B cell (primary cell): Measurements from ENCODE around the gene LRRC32. TPM values are rescaled to one million over a fixed set of nuclear protein-coding genes. Genes with fewer than 3 reads are reported as not detected.

ENCODE experiments used
- ATAC-seq: fragments of 200-7000 bp; cut with Tn5 transposase; one replicate; pipeline ENCODE4 v1.10.0; 2021; ENCODE audit warnings: low read depth, mild to moderate bottlenecking, moderate number of reproducible peaks, moderate library complexity
- CTCF ChIA-PET: fragments of 350-600 bp; sonication (Branson Sonifier 250); formaldehyde crosslinking; loops from one replicate; lab custom pipeline; 2021; ENCODE audit warnings: antibody characterized with exemption, inconsistent platforms; lab: Charles Lee
- POLR2A ChIA-PET: fragments of 350-600 bp; sonication (Branson Sonifier 250); formaldehyde crosslinking; loops from one replicate; lab custom pipeline; 2021; ENCODE audit warnings: antibody characterized with exemption; lab: Charles Lee
- DNase-seq: peaks from one replicate; pipeline ENCODE4 v3.0.0; 2013
- H2AFZ ChIP-seq: 2 replicates; pipeline ENCODE4 v1.6.1; 2012; ENCODE audit warnings: mild to moderate bottlenecking, low read depth, low read length; ENCODE audit not compliant: insufficient read depth, poor library complexity, severe bottlenecking
- H3K27ac ChIP-seq, 2 donors: 1 replicate in 1 of 2; 2 replicates in 1 of 2; pipeline ENCODE4 v1.5.1; 2012 to 2013; ENCODE audit warnings: low read length in 2 of 2, mild to moderate bottlenecking in 2 of 2, moderate library complexity in 1 of 2
- H3K27me3 ChIP-seq, 4 experiments: fragments of 200-600 bp in 1 of 4; sonication (generic) in 1 of 4; replicated peaks in 1 of 4; 1 replicate in 2 of 4; 2 replicates in 2 of 4; pipeline versions ENCODE4 v1.6.1 to v1.7.0; 2013 to 2016; ENCODE audit warnings: low read length in 3 of 4, mild to moderate bottlenecking in 2 of 4, mixed read lengths in 1 of 4, moderate library complexity in 1 of 4; ENCODE audit not compliant: insufficient read depth in 4 of 4, control insufficient read depth in 3 of 4; ENCODE audit errors: control extremely low read depth in 1 of 4
- H3K36me3 ChIP-seq, 2 experiments: replicated peaks in 1 of 2; 1 replicate in 1 of 2; 2 replicates in 1 of 2; pipeline versions ENCODE4 v1.6.1 to v1.7.1; 2013; ENCODE audit warnings: low read length in 1 of 2; ENCODE audit not compliant: insufficient read depth in 2 of 2, control insufficient read depth in 1 of 2; ENCODE audit errors: control extremely low read depth in 1 of 2, extremely low read depth in 1 of 2
- H3K4me1 ChIP-seq, 2 donors: fragments of 200-600 bp in 1 of 2; sonication (generic) in 1 of 2; 1 replicate in 1 of 2; 2 replicates in 1 of 2; pipeline versions ENCODE4 v1.5.1 to v1.6.1; 2013 to 2017; ENCODE audit warnings: low read length in 2 of 2; ENCODE audit not compliant: control insufficient read depth in 2 of 2, insufficient read depth in 2 of 2
- H3K4me2 ChIP-seq: replicated peaks from 2 replicates; pipeline ENCODE3; 2012; ENCODE audit warnings: mild to moderate bottlenecking, low read depth, low read length; ENCODE audit not compliant: poor library complexity, severe bottlenecking
- H3K4me3 ChIP-seq, 5 experiments: fragments of 200-600 bp in 1 of 5; sonication (generic) in 1 of 5; 1 replicate in 3 of 5; 2 replicates in 2 of 5; pipeline versions ENCODE4 v1.5.1 to v1.7.0; 2011 to 2016; ENCODE audit warnings: low read length in 4 of 5, mild to moderate bottlenecking in 4 of 5, low read depth in 2 of 5, control low read depth in 1 of 5, moderate library complexity in 1 of 5; ENCODE audit not compliant: insufficient read depth in 1 of 5; ENCODE audit errors: control extremely low read depth in 1 of 5, extremely low read depth in 1 of 5
- H3K79me2 ChIP-seq: fragments of 200-600 bp; sonication (generic); one replicate; pipeline ENCODE4 v1.6.0; 2016; ENCODE audit warnings: low read length; ENCODE audit not compliant: control insufficient read depth, insufficient read depth
- H3K9ac ChIP-seq: fragments of 200-600 bp; sonication (generic); 2 replicates; pipeline ENCODE4 v1.6.1; 2017; ENCODE audit warnings: mild to moderate bottlenecking, low read length, moderate library complexity
- H3K9me3 ChIP-seq, 3 donors: one replicate each; pipeline versions ENCODE4 v1.6.1 to v1.7.1; 2013; ENCODE audit warnings: low read length in 2 of 3; ENCODE audit not compliant: control insufficient read depth in 2 of 3, insufficient read depth in 1 of 3; ENCODE audit errors: control extremely low read depth in 1 of 3
- H4K20me1 ChIP-seq: 2 replicates; pipeline ENCODE4 v1.6.0; 2012; ENCODE audit warnings: mild to moderate bottlenecking, low read length; ENCODE audit not compliant: insufficient read depth, control insufficient read depth, poor library complexity, severe bottlenecking
- H3K27ac Mint-ChIP-seq: one replicate; pipeline ENCODE4 v1.8.0; 2021; ENCODE audit warnings: mixed read lengths
- H3K27me3 Mint-ChIP-seq: one replicate; pipeline ENCODE4 v1.8.0; 2021; ENCODE audit warnings: mixed read lengths
- H3K4me1 Mint-ChIP-seq: one replicate; pipeline ENCODE4 v1.8.0; 2021; ENCODE audit warnings: mixed read lengths
- H3K4me3 Mint-ChIP-seq: one replicate; pipeline ENCODE4 v1.8.0; 2021; ENCODE audit warnings: mixed read lengths
- H3K9me3 Mint-ChIP-seq: one replicate; pipeline ENCODE4 v1.8.0; 2022; ENCODE audit warnings: mixed read lengths; ENCODE audit not compliant: insufficient read depth
- CTCF ChIP-seq: fragments of 200-600 bp; IDR thresholded peaks from one replicate; pipeline ENCODE4 v1.8.0; 2022; ENCODE audit warnings: antibody characterized with exemption, mild to moderate bottlenecking
- EZH2 ChIP-seq: IDR thresholded peaks from 2 replicates; pipeline ENCODE4 v1.6.1; 2012; ENCODE audit warnings: borderline replicate concordance, low read depth, mild to moderate bottlenecking, moderate library complexity, low read length; ENCODE audit not compliant: insufficient read depth, poor library complexity, severe bottlenecking
- WGBS: methylation state at CpG from one replicate; pipeline ENCODE4 v1.1.5; 2013; ENCODE audit warnings: missing lambda C conversion rate; ENCODE audit not compliant: insufficient coverage; 5-methylcytosine and 5-hydroxymethylcytosine counted together
- intact Hi-C: fragments of 100-400 bp; cut with micrococcal nuclease; formaldehyde crosslinking; loops from one replicate; pipeline ENCODE4 v1.10.0; 2022
- polyA plus RNA-seq: library from polyadenylated mRNA; depleted of rRNA; stranded (reverse); fragments of >200 nt; gene quantifications from 2 replicates; pipeline ENCODE4 v1.2.3, GENCODE V29; 2012
- total RNA-seq, 2 donors: library from RNA; stranded (reverse); fragments of 120-200 nt in 1 of 2; gene quantifications; 1 replicate in 1 of 2; 2 replicates in 1 of 2; pipeline versions ENCODE4 v1.2.3 to v1.2.4, GENCODE V29; 2013 to 2022

Gene LRRC32
- total and polyA plus RNA-seq, 2 donors (not counting 1 experiment from before 2014, with no cell fraction given): 0.60 to 1.4 TPM

- DNase-seq: peak; percentile 74
- Mint-ChIP-seq H3K27me3 (peaks cover 44% of the 10 kb centered on the region), H3K27ac (peak overlapping the region; percentile 80), H3K4me1 (peaks cover 30% of the 10 kb centered on the region), H3K9me3 (no peaks in the 10 kb centered on the region), H3K4me3 (peak overlapping the region; percentile 88)
- no peaks in the 10 kb centered on the region for H4K20me1 ChIP-seq
- peak overlapping the region; percentile 45 for H3K9ac ChIP-seq
- ChIA-PET POLR2A (no interaction called here), CTCF (interaction anchor here (0.9 to 2.7 kb wide), 5 partner anchors 11 to 135 kb away, joined by 3 to 18 read pairs (median 6); no protein-coding TSS in a partner anchor)
- peaks cover 0 to 33% (median 11%) of the 10 kb centered on the region in 4 experiments for H3K27me3 ChIP-seq
- H2AFZ ChIP-seq: peak overlapping the region; percentile 52
- ATAC-seq: peak; percentile 75
- H3K36me3 ChIP-seq: no peaks in the 10 kb centered on the region
- peaks cover 21 to 24% of the 10 kb centered on the region in 2 donors for H3K4me1 ChIP-seq
- intact Hi-C loops: no loop called here
- no peaks in the 10 kb centered on the region for H3K79me2 ChIP-seq
- H3K9me3 ChIP-seq: peaks cover 0 to 12% (median 0%) of the 10 kb centered on the region in 3 donors
- peak overlapping the region; percentile 71 for H3K4me2 ChIP-seq
- peak overlapping the region in 1 of 2 donors; percentile 41 for H3K27ac ChIP-seq
- H3K4me3 ChIP-seq: peak overlapping the region in 4 of 5 experiments; percentile 25 to 57 (median 45)
- TF ChIP-seq EZH2: no peak
- no peak for TF ChIP-seq CTCF
- 9% methylated on average over 11 of the region's 16 CpGs for WGBS
Measured at GRCh38 chr11:76686261-76687079, 15.9 kb upstream of the LRRC32 start.

- H3K27ac ChIP-seq: no peak overlapping the region
- Mint-ChIP-seq H3K4me3 (peak overlapping the region; percentile 88), H3K27ac (peak overlapping the region; percentile 80), H3K27me3 (peaks cover 50% of the 10 kb centered on the region), H3K9me3 (no peaks in the 10 kb centered on the region), H3K4me1 (peaks cover 30% of the 10 kb centered on the region)
- no peak for TF ChIP-seq EZH2
- TF ChIP-seq CTCF: no peak
- H3K27me3 ChIP-seq: peaks cover 0 to 39% (median 14%) of the 10 kb centered on the region in 4 experiments
- no peaks in the 10 kb centered on the region for H3K36me3 ChIP-seq
- no peak for ATAC-seq
- H3K9me3 ChIP-seq: peaks cover 0 to 12% (median 0%) of the 10 kb centered on the region in 3 donors
- H3K4me2 ChIP-seq: peak overlapping the region; percentile 71
- ChIA-PET POLR2A (no interaction called here), CTCF (interaction anchor here (0.9 to 2.7 kb wide), 5 partner anchors 10 to 134 kb away, joined by 3 to 18 read pairs (median 6); no protein-coding TSS in a partner anchor)
- H3K4me3 ChIP-seq: peak overlapping the region in 4 of 5 experiments; percentile 25 to 57 (median 45)
- peak overlapping the region; percentile 45 for H3K9ac ChIP-seq
- no peaks in the 10 kb centered on the region for H4K20me1 ChIP-seq
- WGBS: 49% methylated on average over 5 of the region's 7 CpGs
- H3K79me2 ChIP-seq: no peaks in the 10 kb centered on the region
- peak overlapping the region; percentile 52 for H2AFZ ChIP-seq
- intact Hi-C loops: no loop called here
- H3K4me1 ChIP-seq: peaks cover 21 to 26% of the 10 kb centered on the region in 2 donors
- DNase-seq: no peak
Measured at GRCh38 chr11:76685831-76686230, 15.3 kb upstream of the LRRC32 start.
